Liver (tissue), 9 donors: Measurements from ENCODE around the gene PTPRH. TPM values are rescaled to one million over a fixed set of nuclear protein-coding genes. Genes with fewer than 3 reads are reported as not detected.
A peak's percentile ranks its signal among the peaks of the same experiment; 100 is the strongest.
"Not testable (repeated sequence)": the region's sequence is repeated elsewhere in the genome, so short reads cannot be mapped to it uniquely, and the experiment has no call there.

ENCODE experiments used
- DNase-seq: peaks from one replicate; pipeline ENCODE4 v3.0.0-alpha.2; 2017; ENCODE audit warnings: low spot score
- H3K27ac ChIP-seq, 2 donors: one replicate each; pipeline ENCODE4 v1.7.0; 2013; ENCODE audit warnings: inconsistent platforms in 2 of 2, low read length in 2 of 2, control low read depth in 1 of 2, low read depth in 1 of 2, mild to moderate bottlenecking in 1 of 2
- H3K27me3 ChIP-seq, 4 donors: one replicate each; pipeline versions ENCODE4 v1.6.1 to v1.7.0; 2013; ENCODE audit warnings: low read length in 3 of 4, inconsistent platforms in 1 of 4, mild to moderate bottlenecking in 1 of 4, moderate library complexity in 1 of 4; ENCODE audit not compliant: control insufficient read depth in 4 of 4, insufficient read depth in 4 of 4
- H3K36me3 ChIP-seq, 4 donors: one replicate each; pipeline versions ENCODE4 v1.6.1 to v1.7.0; 2013; ENCODE audit warnings: low read length in 3 of 4, mild to moderate bottlenecking in 3 of 4, low read depth in 1 of 4, moderate library complexity in 1 of 4; ENCODE audit not compliant: control insufficient read depth in 4 of 4, insufficient read depth in 3 of 4
- H3K4me1 ChIP-seq, 4 donors: one replicate each; pipeline versions ENCODE4 v1.6.1 to v1.7.0; 2013; ENCODE audit warnings: low read length in 3 of 4, mild to moderate bottlenecking in 3 of 4, moderate library complexity in 1 of 4; ENCODE audit not compliant: control insufficient read depth in 4 of 4, insufficient read depth in 4 of 4
- H3K4me3 ChIP-seq, 3 donors: one replicate each; pipeline versions ENCODE4 v1.6.1 to v1.7.0; 2013; ENCODE audit warnings: low read length in 3 of 3, control low read depth in 1 of 3, low read depth in 1 of 3, mild to moderate bottlenecking in 1 of 3
- H3K9ac ChIP-seq, 2 donors: one replicate each; pipeline ENCODE4 v1.7.0; 2013; ENCODE audit warnings: low read length in 2 of 2, mild to moderate bottlenecking in 2 of 2, moderate library complexity in 2 of 2, control low read depth in 1 of 2, low read depth in 1 of 2
- H3K9me3 ChIP-seq, 4 donors: one replicate each; pipeline versions ENCODE4 v1.6.1 to v1.7.0; 2013; ENCODE audit warnings: low read length in 3 of 4; ENCODE audit not compliant: control insufficient read depth in 4 of 4
- EGR1 ChIP-seq, 2 donors: IDR thresholded peaks; 2 replicates each; pipeline ENCODE4 v1.6.1; 2016 to 2018; ENCODE audit warnings: antibody characterized with exemption in 2 of 2, low read depth in 2 of 2
- GABPA ChIP-seq, 2 donors: IDR thresholded peaks in 1 of 2; conservative IDR thresholded peaks in 1 of 2; 2 replicates each; pipeline ENCODE4 v1.6.1; 2016; ENCODE audit warnings: antibody characterized with exemption in 2 of 2, mild to moderate bottlenecking in 1 of 2, moderate library complexity in 1 of 2
- HNF4A ChIP-seq, 2 donors: conservative IDR thresholded peaks; 2 replicates each; pipeline ENCODE4 v1.6.1; 2016; ENCODE audit warnings: antibody characterized with exemption in 2 of 2, mild to moderate bottlenecking in 2 of 2
- HNF4G ChIP-seq: IDR thresholded peaks from 2 replicates; pipeline ENCODE4 v1.6.1; 2016; ENCODE audit warnings: antibody characterized with exemption
- JUND ChIP-seq, 2 donors: IDR thresholded peaks; 2 replicates each; pipeline ENCODE4 v1.6.1; 2016; ENCODE audit warnings: antibody characterized with exemption in 2 of 2
- NR2F2 ChIP-seq: IDR thresholded peaks from 2 replicates; pipeline ENCODE4 v1.6.1; 2016; ENCODE audit warnings: antibody characterized with exemption
- RAD21 ChIP-seq, 2 donors: IDR thresholded peaks; 2 replicates each; pipeline ENCODE4 v1.6.1; 2016; ENCODE audit warnings: antibody characterized with exemption in 2 of 2, mild to moderate bottlenecking in 2 of 2
- RXRA ChIP-seq, 2 donors: IDR thresholded peaks; 2 replicates each; pipeline ENCODE4 v1.6.1; 2017 to 2018; ENCODE audit warnings: antibody characterized with exemption in 2 of 2, mild to moderate bottlenecking in 1 of 2
- SP1 ChIP-seq: IDR thresholded peaks from 2 replicates; pipeline ENCODE4 v1.6.1; 2018; ENCODE audit warnings: antibody characterized with exemption, mild to moderate bottlenecking
- TAF1 ChIP-seq: conservative IDR thresholded peaks from 2 replicates; pipeline ENCODE4 v1.6.1; 2016; ENCODE audit warnings: antibody characterized with exemption, mild to moderate bottlenecking
- WGBS: extraction: QIAGEN DNeasy Blood & Tissue Kit; methylation state at CpG from one replicate; pipeline ENCODE4 v1.1.7; 2013; 5-methylcytosine and 5-hydroxymethylcytosine counted together
- polyA plus RNA-seq, 2 donors: library from polyadenylated mRNA; stranded (reverse) in 1 of 2; unstranded in 1 of 2; fragments of 200-250 nt in 1 of 2; fragments of >200 nt in 1 of 2; fragmentation: Nextera tagmentation in 1 of 2; extraction: Ambion mirVana in 1 of 2; gene quantifications; one replicate each; pipeline versions ENCODE4 v1.2.1 to v1.2.3, GENCODE V29; 2013 to 2015
- total RNA-seq, 2 donors: library from RNA; depleted of rRNA; stranded (reverse); fragments of >200 nt; gene quantifications; one replicate each; pipeline ENCODE4 v1.2.3, GENCODE V29; 2014
- TF ChIP-seq, protein P1 (sequence below): IDR thresholded peaks from 2 replicates; pipeline ENCODE4 v1.6.1; 2016; ENCODE audit warnings: antibody characterized with exemption, mild to moderate bottlenecking
- donor health status: healthy.
- donor health status: healthy.
- donor health status: healthy.
- donor health status: healthy.
- donor health status: healthy.

PTPRH gene
- total and polyA plus RNA-seq, 4 donors = 3.1 to 20.4 (median 11.4) TPM

DNA sequence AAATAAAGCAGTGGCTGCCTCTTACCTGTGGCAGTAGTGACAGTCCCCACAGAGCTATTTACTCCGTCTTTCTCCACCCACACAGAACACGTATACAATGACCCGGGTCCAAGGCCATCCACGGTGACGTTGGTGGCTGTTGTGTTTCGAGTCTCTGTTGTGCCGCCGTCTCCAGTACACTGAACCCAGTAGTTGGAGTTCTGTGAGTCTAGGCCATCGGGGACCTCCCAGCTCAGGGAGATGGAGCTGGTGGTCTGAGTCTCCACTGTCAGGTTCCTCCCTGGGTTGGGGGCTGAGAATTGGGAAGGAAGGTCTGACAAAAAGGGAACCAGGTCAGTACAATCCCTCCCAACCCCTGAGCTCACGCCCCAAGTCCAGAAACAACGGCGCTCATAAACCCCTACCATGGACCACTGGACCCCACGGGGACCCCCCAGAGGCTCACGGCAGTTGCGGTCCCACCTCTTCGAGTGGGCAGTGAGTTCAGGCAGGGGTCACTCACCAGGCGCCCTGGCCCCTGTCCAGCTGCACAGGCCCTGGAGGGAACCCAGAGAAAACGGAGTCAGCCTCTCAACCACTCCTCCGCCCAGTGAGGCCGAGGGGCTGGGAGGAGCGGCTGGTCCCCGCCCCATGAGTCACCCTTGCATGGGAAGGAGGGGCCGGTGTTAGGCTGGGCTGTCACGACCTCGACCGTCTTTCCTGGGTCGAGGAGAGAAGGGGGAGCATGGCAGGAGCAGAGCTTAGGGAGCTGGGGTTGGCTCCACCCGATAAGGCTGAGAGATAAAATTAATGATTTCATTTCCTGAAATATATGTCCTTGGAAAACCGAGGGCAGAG is 2.4 kb downstream of the PTPRH start (continued):
- TF ChIP-seq, protein P1, sequence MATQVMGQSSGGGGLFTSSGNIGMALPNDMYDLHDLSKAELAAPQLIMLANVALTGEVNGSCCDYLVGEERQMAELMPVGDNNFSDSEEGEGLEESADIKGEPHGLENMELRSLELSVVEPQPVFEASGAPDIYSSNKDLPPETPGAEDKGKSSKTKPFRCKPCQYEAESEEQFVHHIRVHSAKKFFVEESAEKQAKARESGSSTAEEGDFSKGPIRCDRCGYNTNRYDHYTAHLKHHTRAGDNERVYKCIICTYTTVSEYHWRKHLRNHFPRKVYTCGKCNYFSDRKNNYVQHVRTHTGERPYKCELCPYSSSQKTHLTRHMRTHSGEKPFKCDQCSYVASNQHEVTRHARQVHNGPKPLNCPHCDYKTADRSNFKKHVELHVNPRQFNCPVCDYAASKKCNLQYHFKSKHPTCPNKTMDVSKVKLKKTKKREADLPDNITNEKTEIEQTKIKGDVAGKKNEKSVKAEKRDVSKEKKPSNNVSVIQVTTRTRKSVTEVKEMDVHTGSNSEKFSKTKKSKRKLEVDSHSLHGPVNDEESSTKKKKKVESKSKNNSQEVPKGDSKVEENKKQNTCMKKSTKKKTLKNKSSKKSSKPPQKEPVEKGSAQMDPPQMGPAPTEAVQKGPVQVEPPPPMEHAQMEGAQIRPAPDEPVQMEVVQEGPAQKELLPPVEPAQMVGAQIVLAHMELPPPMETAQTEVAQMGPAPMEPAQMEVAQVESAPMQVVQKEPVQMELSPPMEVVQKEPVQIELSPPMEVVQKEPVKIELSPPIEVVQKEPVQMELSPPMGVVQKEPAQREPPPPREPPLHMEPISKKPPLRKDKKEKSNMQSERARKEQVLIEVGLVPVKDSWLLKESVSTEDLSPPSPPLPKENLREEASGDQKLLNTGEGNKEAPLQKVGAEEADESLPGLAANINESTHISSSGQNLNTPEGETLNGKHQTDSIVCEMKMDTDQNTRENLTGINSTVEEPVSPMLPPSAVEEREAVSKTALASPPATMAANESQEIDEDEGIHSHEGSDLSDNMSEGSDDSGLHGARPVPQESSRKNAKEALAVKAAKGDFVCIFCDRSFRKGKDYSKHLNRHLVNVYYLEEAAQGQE = peak; percentile 92
- TF ChIP-seq HNF4A (conservative IDR thresholded peaks at IDR 0.05) (peak; percentile 91 to 94), TAF1 (peak; percentile 82), RXRA (IDR thresholded peaks at IDR 0.05) (peak; percentile 64 to 84), EGR1 (IDR thresholded peaks at IDR 0.05; ENCODE audit: low read depth in 2 of 2) (peak; percentile 90 to 99), JUND (IDR thresholded peaks at IDR 0.05) (peak; percentile 99 to 100), HNF4G (no peak)

DNA sequence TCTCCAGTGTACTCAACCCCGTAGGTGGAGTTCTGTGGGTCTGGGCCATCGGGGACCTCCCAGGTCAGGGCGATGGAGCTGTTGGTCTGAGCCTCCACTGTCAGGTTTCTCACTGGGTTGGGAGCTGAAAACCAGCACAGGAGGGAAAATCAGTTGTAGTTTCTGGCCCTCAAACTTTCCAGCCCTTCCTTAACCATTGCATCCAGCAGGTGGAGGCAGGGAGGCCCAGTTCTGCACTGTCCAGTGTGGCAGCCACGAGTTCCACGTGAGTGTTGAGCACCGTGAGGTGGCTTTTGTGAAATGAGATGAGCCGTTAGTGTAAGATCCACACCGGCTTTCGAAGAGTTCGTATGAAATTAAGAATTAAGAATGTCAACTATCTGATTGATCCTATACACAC is 7.1 kb downstream of the PTPRH start:
- H3K27me3 ChIP-seq, H3K4me3 ChIP-seq, DNase-seq, H3K4me1 ChIP-seq, H3K9me3 ChIP-seq, H3K36me3 ChIP-seq, H3K9ac ChIP-seq, H3K27ac ChIP-seq: not testable (repeated sequence)
- peak in 1 of 2 donors; percentile 21 for TF ChIP-seq RAD21 (IDR thresholded peaks at IDR 0.05)
- 84% methylated on average over 10 of the region's 10 CpGs for WGBS

DNA sequence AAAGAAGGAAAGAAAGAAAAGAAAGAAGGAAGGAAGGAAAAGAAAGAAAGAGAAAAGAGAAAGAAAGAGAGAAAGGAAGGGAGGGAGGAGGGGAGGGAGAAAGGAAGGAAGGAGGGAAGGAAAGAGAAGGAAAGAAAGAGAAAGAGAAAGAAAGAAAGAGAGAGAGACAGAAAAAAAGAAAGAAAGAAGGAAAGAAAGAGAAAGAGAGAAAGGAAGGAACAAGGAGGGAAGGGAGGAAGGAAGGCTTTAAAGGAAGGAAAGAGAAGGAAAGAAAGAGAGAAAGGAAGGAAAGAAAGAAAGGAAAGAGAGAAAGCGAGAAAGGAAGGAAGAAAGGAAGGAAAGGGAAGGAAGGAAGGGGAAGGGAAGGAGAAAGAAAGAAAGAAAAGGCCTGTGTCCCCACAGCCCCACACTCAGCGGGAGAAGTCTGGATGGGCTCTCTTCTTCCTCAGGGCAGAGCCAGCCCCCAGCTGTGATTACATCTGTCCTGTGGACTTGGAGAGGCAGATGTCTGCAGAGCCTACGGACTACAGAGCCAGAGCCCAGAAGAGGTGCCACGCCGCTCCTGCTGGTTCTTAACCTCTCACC is 9.6 kb downstream of the PTPRH start:
- DNase-seq = no peak
- WGBS = 76% methylated on average over 5 of the region's 5 CpGs
- no peak overlapping the region for H3K27ac ChIP-seq
- no peaks in the 10 kb centered on the region for H3K27me3 ChIP-seq
- no peak for TF ChIP-seq HNF4G
- TF ChIP-seq SP1 = no peak
- TF ChIP-seq HNF4A (conservative IDR thresholded peaks at IDR 0.05) = no peak
- no peak for TF ChIP-seq NR2F2
- TF ChIP-seq, protein P1 = no peak
- no peak for TF ChIP-seq TAF1
- no peak for TF ChIP-seq RAD21 (IDR thresholded peaks at IDR 0.05)
- TF ChIP-seq GABPA (IDR thresholded peaks at IDR 0.05 in 1 of 2, conservative IDR thresholded peaks at IDR 0.05 in 1 of 2) = no peak
- H3K9ac ChIP-seq = no peak overlapping the region
- no peak overlapping the region for H3K4me3 ChIP-seq
- no peaks in the 10 kb centered on the region for H3K4me1 ChIP-seq
- peaks cover 0 to 2% (median under 1%) of the 10 kb centered on the region in 4 donors for H3K36me3 ChIP-seq
- no peaks in the 10 kb centered on the region for H3K9me3 ChIP-seq
